ENCODE measurements around the gene DEFB126.
"Not testable (repeated sequence)": the region's sequence is repeated elsewhere in the genome, so short reads cannot be mapped to it uniquely, and the experiment has no call there.

Gene DEFB126

GRCh38 chr20:95215-95614 lies 47.2 kb upstream of the DEFB126 start (continued):
- no peak for TF ChIP-seq CSDC2 (CRISPR knock-in tag; IDR thresholded peaks at IDR 0.05)
- TF ChIP-seq ZC3H10 (CRISPR knock-in tag; IDR thresholded peaks at IDR 0.05) = no peak
- TF ChIP-seq ARNTL (CRISPR knock-in tag; IDR thresholded peaks at IDR 0.05; ENCODE audit: borderline replicate concordance, low read depth) = no peak

GRCh38 chr20:97691-98090 lies 44.7 kb upstream of the DEFB126 start:
- ATAC-seq = not testable (repeated sequence)

GRCh38 chr20:101975-102374 lies 40.4 kb upstream of the DEFB126 start:
- TF ChIP-seq ARNTL (CRISPR knock-in tag; IDR thresholded peaks at IDR 0.05; ENCODE audit: borderline replicate concordance, low read depth) = no peak
- no peak for TF ChIP-seq CSDC2 (CRISPR knock-in tag; IDR thresholded peaks at IDR 0.05)
- no peak for TF ChIP-seq TOX (CRISPR knock-in tag; IDR thresholded peaks at IDR 0.05; ENCODE audit: borderline replicate concordance)
- TF ChIP-seq SNAI2 (CRISPR knock-in tag; IDR thresholded peaks at IDR 0.05) = no peak
- no peak for ATAC-seq

- ATAC-seq = no peak
- TF ChIP-seq GLIS3 (CRISPR knock-in tag; IDR thresholded peaks at IDR 0.05) (no peak), CSRNP3 (CRISPR knock-in tag; IDR thresholded peaks at IDR 0.05) (no peak), BACH2 (CRISPR knock-in tag; IDR thresholded peaks at IDR 0.05; ENCODE audit: borderline replicate concordance) (no peak), SNAI2 (CRISPR knock-in tag; IDR thresholded peaks at IDR 0.05) (no peak), TSHZ2 (CRISPR knock-in tag; IDR thresholded peaks at IDR 0.05) (no peak)
These were observed 38.9 kb upstream of the DEFB126 start for GRCh38 chr20:103456-103855.

- TF ChIP-seq ZC3H10 (CRISPR knock-in tag; IDR thresholded peaks at IDR 0.05) (no peak), ZFP30 (CRISPR knock-in tag; IDR thresholded peaks at IDR 0.05) (no peak), RARB (CRISPR knock-in tag; IDR thresholded peaks at IDR 0.05) (no peak), OSR1 (CRISPR knock-in tag; IDR thresholded peaks at IDR 0.05) (no peak), ESRRG (CRISPR knock-in tag; IDR thresholded peaks at IDR 0.05) (no peak), ZNF565 (CRISPR knock-in tag; conservative IDR thresholded peaks at IDR 0.05; ENCODE audit: low read depth) (no peak), ZFP3 (CRISPR knock-in tag; IDR thresholded peaks at IDR 0.05) (no peak), CSRNP3 (CRISPR knock-in tag; IDR thresholded peaks at IDR 0.05) (no peak), BACH2 (CRISPR knock-in tag; IDR thresholded peaks at IDR 0.05; ENCODE audit: borderline replicate concordance) (no peak), CREB5 (CRISPR knock-in tag; IDR thresholded peaks at IDR 0.05; ENCODE audit: low read depth) (no peak), ZNF70 (CRISPR knock-in tag; IDR thresholded peaks at IDR 0.05) (no peak), ISL1 (CRISPR knock-in tag; IDR thresholded peaks at IDR 0.05) (no peak), CSDC2 (CRISPR knock-in tag; IDR thresholded peaks at IDR 0.05) (no peak), TOX (CRISPR knock-in tag; IDR thresholded peaks at IDR 0.05; ENCODE audit: borderline replicate concordance) (no peak), ARNTL (CRISPR knock-in tag; IDR thresholded peaks at IDR 0.05; ENCODE audit: borderline replicate concordance, low read depth) (no peak), ZNF8 (CRISPR knock-in tag; IDR thresholded peaks at IDR 0.05) (no peak), TCF4 (CRISPR knock-in tag; IDR thresholded peaks at IDR 0.05; ENCODE audit: borderline replicate concordance) (no peak), PPARA (CRISPR knock-in tag; IDR thresholded peaks at IDR 0.05; ENCODE audit: borderline replicate concordance) (no peak), GLIS3 (CRISPR knock-in tag; IDR thresholded peaks at IDR 0.05) (no peak)
These were observed 30.0 kb upstream of the DEFB126 start for GRCh38 chr20:112396-112795.

More at GRCh38 chr20:112396-112795, 30.0 kb upstream of the DEFB126 start:
- no peak for ATAC-seq
